Breast epithelium (tissue), 3 donors: ENCODE results near the gene ISCA2.

ENCODE experiments used
- CTCF ChIP-seq, 3 donors: fragments of 450-650 bp; IDR thresholded peaks; one replicate each; pipeline ENCODE4 v1.5.1; 2016 to 2017; ENCODE audit warnings: antibody characterized with exemption in 3 of 3, mild to moderate bottlenecking in 3 of 3, moderate library complexity in 3 of 3
- POLR2A ChIP-seq: fragments of 450-650 bp; IDR thresholded peaks from one replicate; pipeline ENCODE4 v1.6.1; 2016; ENCODE audit warnings: antibody characterized with exemption, mild to moderate bottlenecking, moderate library complexity
- POLR2AphosphoS5 ChIP-seq, 3 donors: sonication (generic); formaldehyde crosslinking; IDR thresholded peaks; one replicate each; pipeline ENCODE4 v1.6.1; 2017; ENCODE audit warnings: antibody characterized with exemption in 3 of 3

- no peak for TF ChIP-seq CTCF (IDR thresholded peaks at IDR 0.05)
- TF ChIP-seq POLR2AphosphoS5 (IDR thresholded peaks at IDR 0.05) = no peak
- TF ChIP-seq POLR2A = no peak
Measured at GRCh38 chr14:74521756-74522155, 28.2 kb downstream of the ISCA2 start.
